Measurements from ENCODE around the gene CREB3.

The CREB3 gene

GRCh38 chr9:35759795-35760194 lies 27.3 kb downstream of the CREB3 start:
- WGBS = 96% methylated on average over 4 of the region's 4 CpGs
- no peak overlapping the region for H3K18ac ChIP-seq (ENCODE audit: low read depth in 1 of 2, low read length in 2 of 2)
- peaks cover 13% of the 10 kb centered on the region for H3K4me1 ChIP-seq (ENCODE audit: control insufficient read depth, insufficient read depth, low read depth, low read length)
- peaks cover 16% of the 10 kb centered on the region for H3K79me1 ChIP-seq (replicated peaks; ENCODE audit: low read length, poor library complexity, severe bottlenecking)
- H3K23ac ChIP-seq (ENCODE audit: low read length in 2 of 2) = no peak overlapping the region
- no peak overlapping the region for H3K4me2 ChIP-seq (ENCODE audit: low read length, poor library complexity, severe bottlenecking)
- H2BK5ac ChIP-seq (ENCODE audit: low read depth, low read length, poor library complexity, severe bottlenecking) = no peak overlapping the region
- no peak overlapping the region for H3K14ac ChIP-seq (ENCODE audit: low read length in 2 of 2)
- H2AK5ac ChIP-seq (ENCODE audit: low read length, severe bottlenecking) = no peak overlapping the region
- H3K27ac ChIP-seq (ENCODE audit: low read length, poor library complexity, severe bottlenecking) = no peak overlapping the region
- H2BK12ac ChIP-seq (ENCODE audit: low read length in 2 of 2) = no peak overlapping the region
- no peaks in the 10 kb centered on the region for H3K9me3 ChIP-seq (ENCODE audit: control insufficient read depth, low read length)
- H2BK120ac ChIP-seq (ENCODE audit: low read depth, low read length) = no peak overlapping the region
- H2BK15ac ChIP-seq (ENCODE audit: low read depth, poor library complexity, severe bottlenecking) = no peak overlapping the region
- H3K9ac ChIP-seq (ENCODE audit: low read length) = no peak overlapping the region
- no peak overlapping the region for H2AFZ ChIP-seq (ENCODE audit: low read depth, low read length)
- H3K27me3 ChIP-seq (ENCODE audit: control insufficient read depth in 1 of 2, insufficient read depth in 1 of 2, low read length in 2 of 2) = no peaks in the 10 kb centered on the region
- no peak overlapping the region for H3K4ac ChIP-seq (ENCODE audit: low read depth in 1 of 2, low read length in 2 of 2)
- H4K8ac ChIP-seq (ENCODE audit: low read length) = no peak overlapping the region
- peaks cover 6% of the 10 kb centered on the region in 2 experiments for H3K36me3 ChIP-seq (ENCODE audit: control insufficient read depth in 1 of 2, insufficient read depth in 2 of 2, low read depth in 1 of 2, low read length in 2 of 2)
- no peak overlapping the region for H3K4me3 ChIP-seq (ENCODE audit: insufficient read depth in 1 of 2, low read depth in 1 of 2, low read length in 2 of 2)
- DNase-seq = no peak
- no peak overlapping the region for H4K91ac ChIP-seq (ENCODE audit: low read length)

- H3K4me1 ChIP-seq (ENCODE audit: control insufficient read depth, insufficient read depth, low read depth, low read length) = peaks cover 12% of the 10 kb centered on the region
- H4K91ac ChIP-seq (ENCODE audit: low read length) = no peak overlapping the region
- H3K23ac ChIP-seq (ENCODE audit: low read length in 2 of 2) = no peak overlapping the region
- DNase-seq = no peak
- H2BK15ac ChIP-seq (ENCODE audit: low read depth, poor library complexity, severe bottlenecking) = no peak overlapping the region
- H2AFZ ChIP-seq (ENCODE audit: low read depth, low read length) = no peak overlapping the region
- H2BK12ac ChIP-seq (ENCODE audit: low read length in 2 of 2) = no peak overlapping the region
- peaks cover 13% of the 10 kb centered on the region for H3K79me1 ChIP-seq (replicated peaks; ENCODE audit: low read length, poor library complexity, severe bottlenecking)
- no peak overlapping the region for H3K14ac ChIP-seq (ENCODE audit: low read length in 2 of 2)
- H3K4me3 ChIP-seq (ENCODE audit: insufficient read depth in 1 of 2, low read depth in 1 of 2, low read length in 2 of 2) = no peak overlapping the region
- H3K27ac ChIP-seq (ENCODE audit: low read length, poor library complexity, severe bottlenecking) = peak overlapping the region; percentile 56
- peaks cover 0 to under 1% of the 10 kb centered on the region in 2 experiments for H3K36me3 ChIP-seq (ENCODE audit: control insufficient read depth in 1 of 2, insufficient read depth in 2 of 2, low read depth in 1 of 2, low read length in 2 of 2)
- H3K4ac ChIP-seq (ENCODE audit: low read depth in 1 of 2, low read length in 2 of 2) = no peak overlapping the region
- no peak overlapping the region for H3K18ac ChIP-seq (ENCODE audit: low read depth in 1 of 2, low read length in 2 of 2)
- no peaks in the 10 kb centered on the region for H3K27me3 ChIP-seq (ENCODE audit: control insufficient read depth in 1 of 2, insufficient read depth in 1 of 2, low read length in 2 of 2)
- H4K8ac ChIP-seq (ENCODE audit: low read length) = no peak overlapping the region
- no peak overlapping the region for H3K9ac ChIP-seq (ENCODE audit: low read length)
- no peak overlapping the region for H3K4me2 ChIP-seq (ENCODE audit: low read length, poor library complexity, severe bottlenecking)
- H2BK120ac ChIP-seq (ENCODE audit: low read depth, low read length) = no peak overlapping the region
- no peaks in the 10 kb centered on the region for H3K9me3 ChIP-seq (ENCODE audit: control insufficient read depth, low read length)
- WGBS = 96% methylated on average over 2 of the region's 2 CpGs
- no peak overlapping the region for H2BK5ac ChIP-seq (ENCODE audit: low read depth, low read length, poor library complexity, severe bottlenecking)
- no peak overlapping the region for H2AK5ac ChIP-seq (ENCODE audit: low read length, severe bottlenecking)
These were observed 28.2 kb downstream of the CREB3 start for GRCh38 chr9:35760651-35761050.

- Histone ChIP-seq H2BK12ac (ENCODE audit: low read length in 2 of 2) (no peak overlapping the region), H3K4me1 (ENCODE audit: control insufficient read depth, insufficient read depth, low read depth, low read length) (peaks cover 4% of the 10 kb centered on the region), H3K27me3 (ENCODE audit: control insufficient read depth in 1 of 2, insufficient read depth in 1 of 2, low read length in 2 of 2) (no peaks in the 10 kb centered on the region), H3K9ac (ENCODE audit: low read length) (no peak overlapping the region), H2AFZ (ENCODE audit: low read depth, low read length) (no peak overlapping the region), H4K8ac (ENCODE audit: low read length) (no peak overlapping the region), H3K27ac (ENCODE audit: low read length, poor library complexity, severe bottlenecking) (no peak overlapping the region), H2BK5ac (ENCODE audit: low read depth, low read length, poor library complexity, severe bottlenecking) (no peak overlapping the region), H3K18ac (ENCODE audit: low read depth in 1 of 2, low read length in 2 of 2) (no peak overlapping the region), H3K23ac (ENCODE audit: low read length in 2 of 2) (no peak overlapping the region), H3K4ac (ENCODE audit: low read depth in 1 of 2, low read length in 2 of 2) (no peak overlapping the region), H3K4me3 (ENCODE audit: insufficient read depth in 1 of 2, low read depth in 1 of 2, low read length in 2 of 2) (no peak overlapping the region), H3K36me3 (ENCODE audit: control insufficient read depth in 1 of 2, insufficient read depth in 2 of 2, low read depth in 1 of 2, low read length in 2 of 2) (no peaks in the 10 kb centered on the region), H3K79me1 (replicated peaks; ENCODE audit: low read length, poor library complexity, severe bottlenecking) (peaks cover 9% of the 10 kb centered on the region), H3K14ac (ENCODE audit: low read length in 2 of 2) (no peak overlapping the region), H2BK120ac (ENCODE audit: low read depth, low read length) (no peak overlapping the region), H2AK5ac (ENCODE audit: low read length, severe bottlenecking) (no peak overlapping the region), H3K9me3 (ENCODE audit: control insufficient read depth, low read length) (no peaks in the 10 kb centered on the region), H4K91ac (ENCODE audit: low read length) (no peak overlapping the region), H3K4me2 (ENCODE audit: low read length, poor library complexity, severe bottlenecking) (no peak overlapping the region), H2BK15ac (ENCODE audit: low read depth, poor library complexity, severe bottlenecking) (no peak overlapping the region)
- DNase-seq = no peak
- 100% methylated on average over 1 of the region's 2 CpGs for WGBS
These were observed 30.7 kb downstream of the CREB3 start for GRCh38 chr9:35763181-35763580.

GRCh38 chr9:35763803-35764202 lies 31.3 kb downstream of the CREB3 start:
- H3K9me3 ChIP-seq (ENCODE audit: control insufficient read depth, low read length) = no peaks in the 10 kb centered on the region
- no peak overlapping the region for H4K8ac ChIP-seq (ENCODE audit: low read length)
- no peak overlapping the region for H2BK5ac ChIP-seq (ENCODE audit: low read depth, low read length, poor library complexity, severe bottlenecking)
- H3K4me1 ChIP-seq (ENCODE audit: control insufficient read depth, insufficient read depth, low read depth, low read length) = peaks cover 4% of the 10 kb centered on the region
- H3K4me3 ChIP-seq (ENCODE audit: insufficient read depth in 1 of 2, low read depth in 1 of 2, low read length in 2 of 2) = no peak overlapping the region
- no peak overlapping the region for H2BK12ac ChIP-seq (ENCODE audit: low read length in 2 of 2)
- H3K14ac ChIP-seq (ENCODE audit: low read length in 2 of 2) = no peak overlapping the region
- no peak overlapping the region for H3K4ac ChIP-seq (ENCODE audit: low read depth in 1 of 2, low read length in 2 of 2)
- H3K27me3 ChIP-seq (ENCODE audit: control insufficient read depth in 1 of 2, insufficient read depth in 1 of 2, low read length in 2 of 2) = no peaks in the 10 kb centered on the region
- no peak overlapping the region for H3K9ac ChIP-seq (ENCODE audit: low read length)
- H3K4me2 ChIP-seq (ENCODE audit: low read length, poor library complexity, severe bottlenecking) = no peak overlapping the region
- H2BK15ac ChIP-seq (ENCODE audit: low read depth, poor library complexity, severe bottlenecking) = no peak overlapping the region
- H3K27ac ChIP-seq (ENCODE audit: low read length, poor library complexity, severe bottlenecking) = no peak overlapping the region
- no peak for DNase-seq
- H3K23ac ChIP-seq (ENCODE audit: low read length in 2 of 2) = no peak overlapping the region
- WGBS = 92% methylated on average over 1 of the region's 1 CpG
- peaks cover 15% of the 10 kb centered on the region for H3K79me1 ChIP-seq (replicated peaks; ENCODE audit: low read length, poor library complexity, severe bottlenecking)
- H2AFZ ChIP-seq (ENCODE audit: low read depth, low read length) = no peak overlapping the region
- H3K18ac ChIP-seq (ENCODE audit: low read depth in 1 of 2, low read length in 2 of 2) = no peak overlapping the region
- peaks cover 0 to under 1% of the 10 kb centered on the region in 2 experiments for H3K36me3 ChIP-seq (ENCODE audit: control insufficient read depth in 1 of 2, insufficient read depth in 2 of 2, low read depth in 1 of 2, low read length in 2 of 2)
- H2BK120ac ChIP-seq (ENCODE audit: low read depth, low read length) = no peak overlapping the region
- H2AK5ac ChIP-seq (ENCODE audit: low read length, severe bottlenecking) = no peak overlapping the region
- H4K91ac ChIP-seq (ENCODE audit: low read length) = no peak overlapping the region
